Endothelial cell of umbilical vein (primary cell): ENCODE results near the gene TSPAN14. TPM values are rescaled to one million over a fixed set of nuclear protein-coding genes. Genes with fewer than 3 reads are reported as not detected.
A peak's percentile ranks its signal among the peaks of the same experiment; 100 is the strongest.

ENCODE experiments used
- BruUV-seq: library from RNA; stranded (reverse); fragments of 400-500 nt; replicated peaks from 2 replicates; lab custom pipeline; 2021; lab: Mats Ljungman, UMichigan
- CTCF ChIA-PET: fragments of 300-600, 350-600 bp; sonication (Branson Sonifier 250); formaldehyde crosslinking; loops from one replicate; lab custom pipeline; 2021; ENCODE audit warnings: antibody characterized with exemption, inconsistent platforms; lab: Charles Lee
- POLR2A ChIA-PET: fragments of 300-600, 350-600 bp; sonication (Branson Sonifier 250); formaldehyde crosslinking; loops from one replicate; lab custom pipeline; 2021; ENCODE audit warnings: antibody characterized with exemption, inconsistent platforms; lab: Charles Lee
- DNase-seq: peaks from one replicate; pipeline ENCODE4 v3.0.0-alpha.2; 2011; ENCODE audit warnings: low read depth, low spot score
- FAIRE-seq: peaks from 2 replicates; lab custom pipeline; 2011; peaks lifted over from hg19 to GRCh38; lab: Jason Lieb, UNC
- H2AFZ ChIP-seq: 2 replicates; pipeline ENCODE4 v1.6.0; 2012; ENCODE audit warnings: low read depth, low read length, control low read depth, inconsistent platforms
- H3K27ac ChIP-seq: 2 replicates; pipeline ENCODE4 v1.5.1; 2011; ENCODE audit warnings: low read depth, mild to moderate bottlenecking, control low read depth, low read length, moderate library complexity; ENCODE audit not compliant: insufficient read depth
- H3K27me3 ChIP-seq, 2 experiments: 2 replicates each; pipeline versions ENCODE4 v1.6.0 to v1.6.1; 2011; ENCODE audit warnings: low read length in 2 of 2, mixed read lengths in 1 of 2; ENCODE audit not compliant: control insufficient read depth in 2 of 2, insufficient read depth in 2 of 2
- H3K36me3 ChIP-seq, 2 experiments: 2 replicates in 1 of 2; 3 replicates in 1 of 2; pipeline ENCODE4 v1.5.1; 2011; ENCODE audit warnings: low read length in 2 of 2, mild to moderate bottlenecking in 1 of 2, moderate library complexity in 1 of 2; ENCODE audit not compliant: control insufficient read depth in 2 of 2, insufficient read depth in 2 of 2; ENCODE audit errors: extremely low read depth in 1 of 2
- H3K4me1 ChIP-seq: 3 replicates; pipeline ENCODE4 v1.5.1; 2011; ENCODE audit warnings: mild to moderate bottlenecking, low read length; ENCODE audit not compliant: control insufficient read depth, insufficient read depth; ENCODE audit errors: extremely low read depth
- H3K4me2 ChIP-seq: 2 replicates; pipeline ENCODE4 v1.6.1; 2011; ENCODE audit warnings: low read length, control low read depth, mixed read lengths; ENCODE audit not compliant: insufficient read depth
- H3K4me3 ChIP-seq, 3 experiments: fragments of 200-600 bp in 1 of 3; sonication (generic), shearing (Covaris generic) in 1 of 3; replicated peaks in 1 of 3; 2 replicates each; pipeline ENCODE4 v1.5.1; 2011 to 2016; ENCODE audit warnings: control low read depth in 3 of 3, low read length in 3 of 3, mild to moderate bottlenecking in 2 of 3, inconsistent platforms in 1 of 3, low read depth in 1 of 3, moderate library complexity in 1 of 3; ENCODE audit not compliant: insufficient read depth in 1 of 3
- H3K79me2 ChIP-seq: 2 replicates; pipeline ENCODE4 v1.6.0; 2012; ENCODE audit warnings: low read length, inconsistent platforms; ENCODE audit not compliant: control insufficient read depth, insufficient read depth
- H3K9ac ChIP-seq: replicated peaks from 2 replicates; pipeline ENCODE3; 2011; ENCODE audit warnings: low read length, control low read depth; ENCODE audit not compliant: insufficient read depth; ENCODE audit errors: extremely low read depth
- H3K9me1 ChIP-seq: replicated peaks from 3 replicates; pipeline ENCODE4 v1.6.0; 2011; ENCODE audit warnings: mild to moderate bottlenecking, low read length; ENCODE audit not compliant: control insufficient read depth, insufficient read depth; ENCODE audit errors: extremely low read depth
- H3K9me3 ChIP-seq: replicated peaks from 2 replicates; pipeline ENCODE4 v1.5.1; 2012; ENCODE audit warnings: low read length, inconsistent platforms; ENCODE audit not compliant: control insufficient read depth, insufficient read depth
- H4K20me1 ChIP-seq: replicated peaks from 2 replicates; pipeline ENCODE3; 2011; ENCODE audit warnings: mild to moderate bottlenecking, low read length; ENCODE audit not compliant: control insufficient read depth, insufficient read depth; ENCODE audit errors: extremely low read depth
- CTCF ChIP-seq, 2 donors: IDR thresholded peaks; 1 replicate in 1 of 2; 2 replicates in 1 of 2; pipeline ENCODE4 v1.5.1; 2011; ENCODE audit warnings: low read length in 2 of 2, mild to moderate bottlenecking in 2 of 2, moderate library complexity in 2 of 2, control low read depth in 1 of 2, inconsistent platforms in 1 of 2, low read depth in 1 of 2; ENCODE audit not compliant: insufficient read depth in 1 of 2; ENCODE audit errors: extremely low read depth in 1 of 2
- EZH2 ChIP-seq: IDR thresholded peaks from 2 replicates; pipeline ENCODE4 v1.6.1; 2012; ENCODE audit warnings: borderline replicate concordance, low read depth, mild to moderate bottlenecking, moderate library complexity, low read length, inconsistent platforms; ENCODE audit not compliant: severe bottlenecking
- FOS ChIP-seq: IDR thresholded peaks from 2 replicates; pipeline ENCODE4 v1.6.1; 2011; ENCODE audit warnings: mild to moderate bottlenecking, low read length, moderate library complexity, borderline replicate concordance; ENCODE audit not compliant: insufficient read depth
- MYC ChIP-seq: IDR thresholded peaks from one replicate; pipeline ENCODE4 v1.6.1; 2011; ENCODE audit warnings: mild to moderate bottlenecking, low read depth, low read length
- POLR2AphosphoS5 ChIP-seq: IDR thresholded peaks from 2 replicates; pipeline ENCODE4 v1.6.1; 2012; ENCODE audit warnings: low read depth, mild to moderate bottlenecking, control low read depth, low read length, moderate library complexity; ENCODE audit not compliant: insufficient read depth
- dilution Hi-C: fragments of 300-500 bp; cut with MboI; formaldehyde crosslinking; loops from one replicate; pipeline ENCODE4 v1.15.0; 2019; ENCODE audit warnings: low sequenced_read_pairs; ENCODE audit not compliant: extremely low pct_ligation_motif_present
- intact Hi-C: fragments of 100-400 bp; cut with micrococcal nuclease; formaldehyde crosslinking; loops from one replicate; pipeline ENCODE4 v1.10.0; 2022
- polyA plus RNA-seq, 4 experiments: library from polyadenylated mRNA; depleted of rRNA in 3 of 4; stranded (reverse) in 3 of 4; unstranded in 1 of 4; fragments of >200 nt; gene quantifications; 2 replicates each; pipeline versions ENCODE4 v1.2.1 to v1.2.3, GENCODE V29; 2011 to 2012; ENCODE audit warnings: missing spikeins in 1 of 4
- total RNA-seq: library from RNA; stranded (reverse); gene quantifications from 2 replicates; pipeline ENCODE4 v1.2.3, GENCODE V29; 2021

TSPAN14 gene
- total and polyA plus RNA-seq, 2 donors (not counting 3 experiments of a cell fraction or from before 2014, with no cell fraction given) = 210 to 242 TPM

- H3K9ac ChIP-seq = no peak overlapping the region
- H2AFZ ChIP-seq = peak overlapping the region; percentile 25
- H3K4me2 ChIP-seq = no peak overlapping the region
- no peaks in the 10 kb centered on the region for H3K9me3 ChIP-seq
- no peaks in the 10 kb centered on the region for H3K9me1 ChIP-seq
- no peak for TF ChIP-seq FOS
- no peak for TF ChIP-seq EZH2
- TF ChIP-seq CTCF (IDR thresholded peaks at IDR 0.05; ENCODE audit: extremely low read depth in 1 of 2, insufficient read depth in 1 of 2, low read depth in 1 of 2, low read length in 2 of 2) = peak; percentile 80 to 87
- no peak for TF ChIP-seq MYC
- TF ChIP-seq POLR2AphosphoS5 = peak; percentile 44
- FAIRE-seq (peak; percentile 96), DNase-seq (peak; percentile 70)
- CTCF ChIA-PET = interaction anchor here (0.5 to 37.4 kb wide), 42 partner anchors 8 to 574 kb away, joined by 3 to 1118 read pairs (median 8); partner anchors contain the start of genes PRXL2A and TSPAN14
- H3K36me3 ChIP-seq = no peaks in the 10 kb centered on the region
- POLR2A ChIA-PET = interaction anchor here (0.7 to 1.5 kb wide), 2 partner anchors 61 to 484 kb away, joined by 3 to 4 read pairs; no protein-coding TSS in a partner anchor
- no peak overlapping the region for H3K4me3 ChIP-seq
- no peaks in the 10 kb centered on the region for H4K20me1 ChIP-seq
- dilution Hi-C loops (no loop called here), intact Hi-C loops (loop anchor here (1.0 kb wide), 8 partner anchors 61 to 575 kb away; no protein-coding TSS in a partner anchor)
- no peak overlapping the region for H3K27ac ChIP-seq
- no peaks in the 10 kb centered on the region for H3K79me2 ChIP-seq
- H3K4me1 ChIP-seq = peaks cover 22% of the 10 kb centered on the region
- H3K27me3 ChIP-seq = no peaks in the 10 kb centered on the region
- BruUV-seq = no TSS peak
Measured at GRCh38 chr10:80444646-80445319, 9.3 kb upstream of the TSPAN14 start.
